ENCODE results near the gene RTTN.

- TF ChIP-seq EZH2phosphoT487 (IDR thresholded peaks at IDR 0.05; ENCODE audit: borderline replicate concordance, low read depth, low read length) = no peak
- no peak for TF ChIP-seq CTCF (conservative IDR thresholded peaks at IDR 0.05; ENCODE audit: low read length)
Observed at GRCh38 chr18:70024093-70024492, 181.4 kb downstream of the RTTN start.

Data from OCI-LY7 (cell line).